ENCODE data around the gene ITPKC.

Gene ITPKC

GRCh38 chr19:40689339-40690049, 27.4 kb upstream of the ITPKC start:
- WGBS (ENCODE audit: insufficient coverage), result 85% methylated on average over 14 of the region's 18 CpGs
- peak in 1 of 3 donors; percentile 36 for DNase-seq
- CTCF ChIA-PET, result interaction anchor here (1.4 kb wide), 1 partner anchor 26 kb away, joined by 3 read pairs; no protein-coding TSS in a partner anchor
- POLR2A ChIA-PET, result no interaction called here
- Histone ChIP-seq H3K27me3 (replicated peaks in 2 of 5; ENCODE audit: control insufficient read depth in 4 of 5, insufficient read depth in 5 of 5, low read length in 4 of 5) (no peaks in the 10 kb centered on the region), H3K9me3 (ENCODE audit: control extremely low read depth in 1 of 5, control insufficient read depth in 4 of 5, insufficient read depth in 2 of 5, low read depth in 1 of 5, low read length in 4 of 5) (no peaks in the 10 kb centered on the region), H3K27ac (ENCODE audit: insufficient read depth in 1 of 2, low read depth in 1 of 2, low read length in 2 of 2, poor library complexity in 1 of 2, severe bottlenecking in 2 of 2) (peak overlapping the region in 1 of 2 experiments; percentile 59), H3K4me1 (ENCODE audit: control extremely low read depth in 1 of 4, control insufficient read depth in 4 of 4, insufficient read depth in 4 of 4, low read length in 3 of 4) (peaks cover 0 to 28% (median 23%) of the 10 kb centered on the region in 4 experiments), H3K36me3 (ENCODE audit: control insufficient read depth in 4 of 4, insufficient read depth in 4 of 4, low read length in 3 of 4) (peaks cover 0 to 40% (median 19%) of the 10 kb centered on the region in 4 experiments), H3K4me3 (ENCODE audit: control insufficient read depth in 1 of 7, extremely low read depth in 1 of 7, insufficient read depth in 4 of 7, low read depth in 2 of 7, low read length in 6 of 7) (peak overlapping the region in 5 of 7 experiments; percentile 49 to 72 (median 63))

- peak within 1 kb of the TSS; percentile 30 to 72 (median 60) for H3K4me3 ChIP-seq (ENCODE audit: control insufficient read depth in 1 of 7, extremely low read depth in 1 of 7, insufficient read depth in 4 of 7, low read depth in 2 of 7, low read length in 6 of 7)
- POLR2A ChIA-PET, result interaction anchor here (1.8 kb wide), 2 partner anchors 27 to 88 kb away, joined by 6 to 8 read pairs; partner anchors contain the start of gene RAB4B
- peak within 1 kb of the TSS in 1 of 2 experiments; percentile 79 for H3K27ac ChIP-seq (ENCODE audit: insufficient read depth in 1 of 2, low read depth in 1 of 2, low read length in 2 of 2, poor library complexity in 1 of 2, severe bottlenecking in 2 of 2)
- CTCF ChIA-PET, result interaction anchor here (1.4 kb wide), 1 partner anchor 27 kb away, joined by 3 read pairs; no protein-coding TSS in a partner anchor
- peaks cover 0 to 28% (median 23%) of the 10 kb centered on the region in 4 experiments for H3K4me1 ChIP-seq (ENCODE audit: control extremely low read depth in 1 of 4, control insufficient read depth in 4 of 4, insufficient read depth in 4 of 4, low read length in 3 of 4)
- H3K27me3 ChIP-seq (replicated peaks in 2 of 5; ENCODE audit: control insufficient read depth in 4 of 5, insufficient read depth in 5 of 5, low read length in 4 of 5), result no peaks in the 10 kb centered on the region
- H3K9me3 ChIP-seq (ENCODE audit: control extremely low read depth in 1 of 5, control insufficient read depth in 4 of 5, insufficient read depth in 2 of 5, low read depth in 1 of 5, low read length in 4 of 5), result no peaks in the 10 kb centered on the region
- no peak for DNase-seq
- peaks cover 0 to 39% (median 22%) of the 10 kb centered on the region in 4 experiments for H3K36me3 ChIP-seq (ENCODE audit: control insufficient read depth in 4 of 4, insufficient read depth in 4 of 4, low read length in 3 of 4)
- WGBS (ENCODE audit: insufficient coverage), result 6% methylated on average over 46 of the region's 50 CpGs
Observed at GRCh38 chr19:40690050-40690692, 26.7 kb upstream of the ITPKC start, which contains the start of gene NUMBL. Gene NUMBL (minus strand): TSS chr19:40690651. CDS start chr19:40690483, 168 bp downstream.

- peak; percentile 84 to 93 (median 92) for DNase-seq
- Histone ChIP-seq H3K36me3 (ENCODE audit: control insufficient read depth in 4 of 4, insufficient read depth in 4 of 4, low read length in 3 of 4) (peaks cover 0 to 39% (median 23%) of the 10 kb centered on the region in 4 experiments), H3K27ac (ENCODE audit: insufficient read depth in 1 of 2, low read depth in 1 of 2, low read length in 2 of 2, poor library complexity in 1 of 2, severe bottlenecking in 2 of 2) (peak overlapping the region in 1 of 2 experiments; percentile 79), H3K9me3 (ENCODE audit: control extremely low read depth in 1 of 5, control insufficient read depth in 4 of 5, insufficient read depth in 2 of 5, low read depth in 1 of 5, low read length in 4 of 5) (no peaks in the 10 kb centered on the region), H3K27me3 (replicated peaks in 2 of 5; ENCODE audit: control insufficient read depth in 4 of 5, insufficient read depth in 5 of 5, low read length in 4 of 5) (no peaks in the 10 kb centered on the region), H3K4me1 (ENCODE audit: control extremely low read depth in 1 of 4, control insufficient read depth in 4 of 4, insufficient read depth in 4 of 4, low read length in 3 of 4) (peaks cover 0 to 28% (median 23%) of the 10 kb centered on the region in 4 experiments), H3K4me3 (ENCODE audit: control insufficient read depth in 1 of 7, extremely low read depth in 1 of 7, insufficient read depth in 4 of 7, low read depth in 2 of 7, low read length in 6 of 7) (peak overlapping the region; percentile 30 to 72 (median 60))
- ChIA-PET POLR2A (interaction anchor here (0.8 to 1.8 kb wide), 3 partner anchors 17 to 87 kb away, joined by 3 to 8 read pairs (median 6); partner anchors contain the start of gene RAB4B), CTCF (interaction anchor here (1.2 to 1.4 kb wide), 3 partner anchors 26 to 60 kb away, joined by 3 to 4 read pairs (median 3); partner anchors contain the start of genes ACTMAP and SNRPA)
- WGBS (ENCODE audit: insufficient coverage), result 1% methylated on average over 27 of the region's 56 CpGs
Observed at GRCh38 chr19:40690693-40691420, 26.1 kb upstream of the ITPKC start.

GRCh38 chr19:40691421-40692211, 25.3 kb upstream of the ITPKC start:
- peak; percentile 30 to 66 (median 53) for DNase-seq
- Histone ChIP-seq H3K9me3 (ENCODE audit: control extremely low read depth in 1 of 5, control insufficient read depth in 4 of 5, insufficient read depth in 2 of 5, low read depth in 1 of 5, low read length in 4 of 5) (no peaks in the 10 kb centered on the region), H3K27me3 (replicated peaks in 2 of 5; ENCODE audit: control insufficient read depth in 4 of 5, insufficient read depth in 5 of 5, low read length in 4 of 5) (no peaks in the 10 kb centered on the region), H3K27ac (ENCODE audit: insufficient read depth in 1 of 2, low read depth in 1 of 2, low read length in 2 of 2, poor library complexity in 1 of 2, severe bottlenecking in 2 of 2) (peak overlapping the region in 1 of 2 experiments; percentile 79), H3K4me3 (ENCODE audit: control insufficient read depth in 1 of 7, extremely low read depth in 1 of 7, insufficient read depth in 4 of 7, low read depth in 2 of 7, low read length in 6 of 7) (peak overlapping the region in 4 of 7 experiments; percentile 60 to 72 (median 66)), H3K4me1 (ENCODE audit: control extremely low read depth in 1 of 4, control insufficient read depth in 4 of 4, insufficient read depth in 4 of 4, low read length in 3 of 4) (peaks cover 0 to 28% (median 23%) of the 10 kb centered on the region in 4 experiments), H3K36me3 (ENCODE audit: control insufficient read depth in 4 of 4, insufficient read depth in 4 of 4, low read length in 3 of 4) (peaks cover 0 to 35% (median 22%) of the 10 kb centered on the region in 4 experiments)
- ChIA-PET POLR2A (interaction anchor here (0.8 to 1.8 kb wide), 3 partner anchors 16 to 87 kb away, joined by 3 to 8 read pairs (median 6); partner anchors contain the start of gene RAB4B), CTCF (interaction anchor here (1.2 kb wide), 2 partner anchors 27 to 59 kb away, joined by 3 to 4 read pairs; partner anchors contain the start of genes ACTMAP and SNRPA)
- 69% methylated on average over 15 of the region's 24 CpGs for WGBS (ENCODE audit: insufficient coverage)

GRCh38 chr19:40692212-40692551, 24.7 kb upstream of the ITPKC start:
- Histone ChIP-seq H3K9me3 (ENCODE audit: control extremely low read depth in 1 of 5, control insufficient read depth in 4 of 5, insufficient read depth in 2 of 5, low read depth in 1 of 5, low read length in 4 of 5) (no peaks in the 10 kb centered on the region), H3K4me3 (ENCODE audit: control insufficient read depth in 1 of 7, extremely low read depth in 1 of 7, insufficient read depth in 4 of 7, low read depth in 2 of 7, low read length in 6 of 7) (no peak overlapping the region), H3K27ac (ENCODE audit: insufficient read depth in 1 of 2, low read depth in 1 of 2, low read length in 2 of 2, poor library complexity in 1 of 2, severe bottlenecking in 2 of 2) (no peak overlapping the region), H3K4me1 (ENCODE audit: control extremely low read depth in 1 of 4, control insufficient read depth in 4 of 4, insufficient read depth in 4 of 4, low read length in 3 of 4) (peaks cover 0 to 28% (median 23%) of the 10 kb centered on the region in 4 experiments), H3K27me3 (replicated peaks in 2 of 5; ENCODE audit: control insufficient read depth in 4 of 5, insufficient read depth in 5 of 5, low read length in 4 of 5) (no peaks in the 10 kb centered on the region), H3K36me3 (ENCODE audit: control insufficient read depth in 4 of 4, insufficient read depth in 4 of 4, low read length in 3 of 4) (peaks cover 0 to 34% (median 22%) of the 10 kb centered on the region in 4 experiments)
- ChIA-PET CTCF (interaction anchor here (1.2 kb wide), 1 partner anchor 58 kb away, joined by 4 read pairs; the partner anchor contains the start of genes ACTMAP and SNRPA), POLR2A (interaction anchor here (1.8 kb wide), 2 partner anchors 29 to 86 kb away, joined by 6 to 8 read pairs; partner anchors contain the start of gene RAB4B)
- DNase-seq, result no peak
- WGBS (ENCODE audit: insufficient coverage), result 91% methylated on average over 8 of the region's 14 CpGs
